HepG2 (cell line): Measurements from ENCODE around the gene SNX30. TPM values are rescaled to one million over a fixed set of nuclear protein-coding genes. Genes with fewer than 3 reads are reported as not detected.

Experiments used
- CTCF ChIP-seq: sonication (generic); formaldehyde crosslinking; IDR thresholded peaks from 2 replicates; pipeline ENCODE4 v1.5.0; 2020; ENCODE audit warnings: mild to moderate bottlenecking, missing genetic modification reagents, moderate library complexity
- EZH2 ChIP-seq: conservative IDR thresholded peaks from 2 replicates; pipeline ENCODE4 v1.6.1; 2012; ENCODE audit warnings: mild to moderate bottlenecking, low read depth, low read length, moderate library complexity
- FOXJ3 ChIP-seq: sonication (generic); formaldehyde crosslinking; IDR thresholded peaks from 2 replicates; pipeline ENCODE4 v1.4.0; 2020; ENCODE audit warnings: missing genetic modification reagents, mild to moderate bottlenecking, borderline replicate concordance
- HCFC1 ChIP-seq: fragments of 150-350 bp; IDR thresholded peaks from 2 replicates; pipeline ENCODE4 v1.6.1; 2014; ENCODE audit warnings: low read depth, low read length
- MEF2D ChIP-seq: sonication (generic); formaldehyde crosslinking; IDR thresholded peaks from 2 replicates; pipeline ENCODE4 v1.5.1; 2020; ENCODE audit warnings: mild to moderate bottlenecking, missing genetic modification reagents
- MIER3 ChIP-seq: IDR thresholded peaks from 2 replicates; pipeline ENCODE4 v1.6.1; 2016; ENCODE audit warnings: missing compliant biosample characterization, borderline replicate concordance
- MXI1 ChIP-seq: IDR thresholded peaks from 3 replicates; pipeline ENCODE4 v1.6.1; 2012; ENCODE audit warnings: low read depth, low read length, inconsistent platforms, borderline replicate concordance
- PCBP2 ChIP-seq: fragments of 200-400 bp; formaldehyde crosslinking; optimal IDR thresholded peaks from 2 replicates; pipeline ENCODE3; 2018; ENCODE audit warnings: low read length, low read depth; ENCODE audit not compliant: poor library complexity, severe bottlenecking
- RNF219 ChIP-seq: sonication (generic); formaldehyde crosslinking; IDR thresholded peaks from 2 replicates; pipeline ENCODE4 v1.5.0; 2020; ENCODE audit warnings: mild to moderate bottlenecking, missing genetic modification reagents
- TRIM22 ChIP-seq: fragments of 450-650 bp; IDR thresholded peaks from 2 replicates; pipeline ENCODE4 v1.6.1; 2017
- ZHX1 ChIP-seq: sonication (generic); formaldehyde crosslinking; IDR thresholded peaks from 2 replicates; pipeline ENCODE4 v1.8.1; 2022; ENCODE audit warnings: low read depth, mild to moderate bottlenecking, missing genetic modification reagents
- ZNF605 ChIP-seq: sonication (generic); formaldehyde crosslinking; IDR thresholded peaks from 2 replicates; pipeline ENCODE4 v1.8.0; 2022; ENCODE audit warnings: mild to moderate bottlenecking, missing genetic modification reagents
- ZNF790 ChIP-seq: sonication (generic); formaldehyde crosslinking; IDR thresholded peaks from 2 replicates; pipeline ENCODE4 v1.8.0; 2022; ENCODE audit warnings: missing genetic modification reagents, mild to moderate bottlenecking, borderline replicate concordance
- polyA plus RNA-seq, 8 experiments: library from polyadenylated mRNA; depleted of rRNA in 3 of 8; stranded (reverse) in 7 of 8; unstranded in 1 of 8; fragments of >200 nt; fragmentation: Illumina TruSeq in 4 of 8; extraction: Trizol in 4 of 8; gene quantifications; 2 replicates each; pipeline versions ENCODE4 v1.2.1 to v1.2.3, GENCODE V29; 2011 to 2016; ENCODE audit warnings: low read depth in 4 of 8, missing spikeins in 1 of 8, mixed read lengths in 1 of 8; ENCODE audit not compliant: insufficient read depth in 1 of 8
- total RNA-seq, 5 experiments: library from RNA; depleted of rRNA; stranded (reverse); fragments of >200 nt; fragmentation: Illumina TruSeq; extraction: Trizol; gene quantifications; 2 replicates each; pipeline ENCODE4 v1.2.3, GENCODE V29; 2016; ENCODE audit warnings: low read depth in 1 of 5

SNX30 gene
- total and polyA plus RNA-seq, 2 of the 13 experiments (the other 11 are each of a cell fraction or from before 2014, with no cell fraction given) = 4.4 to 12.4 TPM

- TF ChIP-seq ZHX1 (CRISPR knock-in tag) = no peak
- TF ChIP-seq MXI1 = peak; percentile 72; the same call in 1 of the 3 replicates
- TF ChIP-seq ZNF790 (CRISPR knock-in tag) = no peak
- TF ChIP-seq RNF219 (CRISPR knock-in tag) = no peak
- TF ChIP-seq MIER3 (CRISPR knock-in tag) = 0 out of 2 replicates have a peak, but pooled peaks have one; percentile 45
- 0 out of 2 replicates have a peak, but pooled peaks have one; percentile 29 for TF ChIP-seq MEF2D (CRISPR knock-in tag)
- TF ChIP-seq HCFC1 = no peak
- TF ChIP-seq FOXJ3 = no peak
- no peak for TF ChIP-seq PCBP2
- no peak for TF ChIP-seq TRIM22
- TF ChIP-seq ZNF605 (CRISPR knock-in tag) = no peak; the same call in 1 of the 2 replicates
- peak; percentile 60 for TF ChIP-seq CTCF (CRISPR knock-in tag)
- no peak for TF ChIP-seq EZH2
Observed at GRCh38 chr9:112750016-112750763, at the start of gene SNX30 (continued).
